ENCODE measurements around the gene CREB5.

Gene CREB5

GRCh38 chr7:28592861-28593260 lies 180.5 kb downstream of the CREB5 start:
- Histone ChIP-seq H3K27me3 (ENCODE audit: insufficient read depth, low read depth) (no peaks in the 10 kb centered on the region), H3K4me2 (no peak overlapping the region), H3K9ac (no peak overlapping the region), H3K4me1 (ENCODE audit: low read depth, poor library complexity, severe bottlenecking) (no peaks in the 10 kb centered on the region), H3K79me2 (ENCODE audit: insufficient read depth, low read depth) (no peaks in the 10 kb centered on the region), H3K27ac (no peak overlapping the region), H3K4me3 (IDR thresholded peaks at IDR 0.05; ENCODE audit: insufficient read depth, low read depth, low read length) (no peak overlapping the region), H3K36me3 (ENCODE audit: insufficient read depth) (no peaks in the 10 kb centered on the region), H4K20me1 (ENCODE audit: insufficient read depth) (no peaks in the 10 kb centered on the region), H2AFZ (ENCODE audit: low read depth) (no peak overlapping the region)
- no peak for TF ChIP-seq CTCF (conservative IDR thresholded peaks at IDR 0.05; ENCODE audit: low read depth, low read length)

GRCh38 chr7:28595076-28595475 lies 182.8 kb downstream of the CREB5 start:
- Histone ChIP-seq H3K36me3 (ENCODE audit: insufficient read depth) (no peaks in the 10 kb centered on the region), H3K27ac (no peak overlapping the region), H3K27me3 (ENCODE audit: insufficient read depth, low read depth) (no peaks in the 10 kb centered on the region), H3K4me2 (no peak overlapping the region), H4K20me1 (ENCODE audit: insufficient read depth) (no peaks in the 10 kb centered on the region), H2AFZ (ENCODE audit: low read depth) (no peak overlapping the region), H3K4me1 (ENCODE audit: low read depth, poor library complexity, severe bottlenecking) (no peaks in the 10 kb centered on the region), H3K4me3 (IDR thresholded peaks at IDR 0.05; ENCODE audit: insufficient read depth, low read depth, low read length) (no peak overlapping the region), H3K9ac (no peak overlapping the region), H3K79me2 (ENCODE audit: insufficient read depth, low read depth) (no peaks in the 10 kb centered on the region)
- no peak for TF ChIP-seq CTCF (conservative IDR thresholded peaks at IDR 0.05; ENCODE audit: low read depth, low read length)

- Histone ChIP-seq H2AFZ (ENCODE audit: low read depth) (no peak overlapping the region), H3K4me2 (no peak overlapping the region), H3K27ac (no peak overlapping the region), H3K4me1 (ENCODE audit: low read depth, poor library complexity, severe bottlenecking) (no peaks in the 10 kb centered on the region), H3K79me2 (ENCODE audit: insufficient read depth, low read depth) (no peaks in the 10 kb centered on the region), H3K4me3 (IDR thresholded peaks at IDR 0.05; ENCODE audit: insufficient read depth, low read depth, low read length) (no peak overlapping the region), H4K20me1 (ENCODE audit: insufficient read depth) (no peaks in the 10 kb centered on the region), H3K36me3 (ENCODE audit: insufficient read depth) (no peaks in the 10 kb centered on the region), H3K27me3 (ENCODE audit: insufficient read depth, low read depth) (no peaks in the 10 kb centered on the region), H3K9ac (no peak overlapping the region)
- TF ChIP-seq CTCF (conservative IDR thresholded peaks at IDR 0.05; ENCODE audit: low read depth, low read length): no peak
Observed at GRCh38 chr7:28595801-28596200, 183.5 kb downstream of the CREB5 start.

GRCh38 chr7:28596245-28596935 lies 184.1 kb downstream of the CREB5 start:
- H3K4me2 ChIP-seq: no peak overlapping the region
- no peak overlapping the region for H3K9ac ChIP-seq
- H3K79me2 ChIP-seq (ENCODE audit: insufficient read depth, low read depth): no peaks in the 10 kb centered on the region
- no peaks in the 10 kb centered on the region for H4K20me1 ChIP-seq (ENCODE audit: insufficient read depth)
- H3K4me1 ChIP-seq (ENCODE audit: low read depth, poor library complexity, severe bottlenecking): no peaks in the 10 kb centered on the region
- no peak overlapping the region for H3K4me3 ChIP-seq (IDR thresholded peaks at IDR 0.05; ENCODE audit: insufficient read depth, low read depth, low read length)
- H3K36me3 ChIP-seq (ENCODE audit: insufficient read depth): no peaks in the 10 kb centered on the region
- H2AFZ ChIP-seq (ENCODE audit: low read depth): no peak overlapping the region
- no peak for TF ChIP-seq CTCF (conservative IDR thresholded peaks at IDR 0.05; ENCODE audit: low read depth, low read length)
- H3K27ac ChIP-seq: no peak overlapping the region
- no peaks in the 10 kb centered on the region for H3K27me3 ChIP-seq (ENCODE audit: insufficient read depth, low read depth)
